Psoas muscle (tissue), 8 donors: ENCODE measurements around the gene TMCO4. TPM values are rescaled to one million over a fixed set of nuclear protein-coding genes. Genes with fewer than 3 reads are reported as not detected.

Experiments
- ATAC-seq, 4 donors: fragments of 200-7000 bp; cut with Tn5 transposase; one replicate each; pipeline ENCODE4 v1.9.1; 2020; ENCODE audit warnings: moderate library complexity in 3 of 4, mild to moderate bottlenecking in 2 of 4
- DNase-seq, 2 donors: peaks; one replicate each; pipeline ENCODE4 v3.0.0-alpha.2; 2020
- H3K27ac ChIP-seq: fragments of 200-600 bp; one replicate; pipeline ENCODE4 v1.8.0; 2022
- H3K27me3 ChIP-seq, 3 donors: fragments of 200-600 bp in 1 of 3; one replicate each; pipeline versions ENCODE4 v1.6.1 to v1.8.0; 2013 to 2022; ENCODE audit warnings: low read length in 2 of 3, mild to moderate bottlenecking in 2 of 3, moderate library complexity in 1 of 3; ENCODE audit not compliant: insufficient read depth in 3 of 3
- H3K36me3 ChIP-seq, 2 donors: fragments of 200-600 bp in 1 of 2; one replicate each; pipeline versions ENCODE4 v1.6.1 to v1.8.0; 2013 to 2022; ENCODE audit warnings: low read depth in 1 of 2, mild to moderate bottlenecking in 1 of 2, moderate library complexity in 1 of 2; ENCODE audit not compliant: insufficient read depth in 1 of 2
- H3K4me1 ChIP-seq: fragments of 200-600 bp; one replicate; pipeline ENCODE4 v1.8.0; 2022
- H3K4me3 ChIP-seq: fragments of 200-600 bp; one replicate; pipeline ENCODE4 v1.8.0; 2022; ENCODE audit warnings: mild to moderate bottlenecking
- H3K9me3 ChIP-seq: fragments of 200-600 bp; one replicate; pipeline ENCODE4 v1.8.0; 2022
- CTCF ChIP-seq: fragments of 200-600 bp; IDR thresholded peaks from one replicate; pipeline ENCODE4 v1.8.0; 2022; ENCODE audit warnings: antibody characterized with exemption
- whole genome bisulfite sequencing, 3 donors: extraction: QIAGEN DNeasy Blood & Tissue Kit; methylation state at CpG; one replicate each; pipeline versions ENCODE4 v1.1.6 to v1.1.7; 2013; 5-methylcytosine and 5-hydroxymethylcytosine counted together
- intact Hi-C, 2 donors: fragments of 100-400 bp; cut with DNase I; formaldehyde crosslinking; loops; one replicate each; pipeline versions ENCODE4 v1.11.0 to v1.14.2; 2022
- polyA plus RNA-seq, 3 donors: library from polyadenylated mRNA; stranded (reverse); fragments of 200-250 nt; gene quantifications; one replicate each; pipeline ENCODE4 v1.2.3, GENCODE V29; 2013
- total RNA-seq, 4 donors: library from RNA; stranded (reverse); fragmentation: NEBNext Ultra II Directional in 2 of 4; extraction: Animal tissue kit (Norgen Biotek cat#: 25700) in 2 of 4; gene quantifications; one replicate each; pipeline versions ENCODE4 v1.2.1 to v1.2.4, GENCODE V29; 2021 to 2023
- donor health status: healthy with polysubstance abuse.
- donor health status: DM: no; HTN: no; CAD: no; lungs with moderate emphysema.
- donor health status: Bipolar disorder and iron deficiency.
- donor health status: healthy.
- donor health status: DM: yes; HTN: yes; CAD: no.
- donor health status: DM: no; HTN: no; CAD: no.
- donor health status: DM: no; HTN: no; CAD: no.
- donor health status: DM: yes; HTN: yes; CAD: no.

Gene TMCO4
- total and polyA plus RNA-seq, 7 donors, result 2.3 to 4.8 (median 3.2) TPM

- H3K27ac ChIP-seq, result no peak overlapping the region
- DNase-seq, result no peak
- H3K27me3 ChIP-seq, result peaks cover 0 to 22% (median 6%) of the 10 kb centered on the region in 3 donors
- 74 to 82% (median 79%) methylated on average over 3 of the region's 3 CpGs for WGBS, 3 donors
- intact Hi-C loops, result no loop called here
- no peaks in the 10 kb centered on the region for H3K9me3 ChIP-seq
- TF ChIP-seq CTCF, result no peak
- no peak for ATAC-seq
- H3K4me1 ChIP-seq, result no peaks in the 10 kb centered on the region
- H3K36me3 ChIP-seq, result no peaks in the 10 kb centered on the region
- no peak overlapping the region for H3K4me3 ChIP-seq
Observed at GRCh38 chr1:19828546-19828945, 28.8 kb upstream of the TMCO4 start.

DNA sequence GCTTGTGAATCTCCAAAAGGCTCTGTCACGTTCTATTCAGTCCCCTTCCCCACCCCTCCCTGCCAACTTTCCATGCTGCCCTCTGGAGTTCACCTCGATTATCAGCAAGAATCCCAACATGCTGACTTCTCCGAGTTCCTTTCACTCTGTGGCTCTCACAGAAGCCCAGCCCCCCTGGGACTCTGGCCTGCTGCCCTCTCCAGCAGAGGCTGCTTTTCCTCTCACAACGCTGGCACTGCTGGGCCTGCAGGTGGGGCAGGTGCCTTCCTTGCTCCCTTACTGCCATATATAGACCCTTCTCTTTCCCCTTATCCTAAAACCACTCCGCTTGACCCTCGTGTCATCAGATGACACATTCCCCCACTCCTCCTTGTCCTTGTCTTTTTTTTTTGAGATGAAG is 25.6 kb upstream of the TMCO4 start:
- Histone ChIP-seq H3K9me3 (no peaks in the 10 kb centered on the region), H3K36me3 (no peaks in the 10 kb centered on the region), H3K4me3 (no peak overlapping the region), H3K27me3 (peaks cover 0 to 18% (median 6%) of the 10 kb centered on the region in 3 donors), H3K27ac (no peak overlapping the region), H3K4me1 (no peaks in the 10 kb centered on the region)
- ATAC-seq, result no peak
- 29 to 34% (median 32%) methylated on average over 6 of the region's 6 CpGs for WGBS, 3 donors
- DNase-seq, result no peak
- TF ChIP-seq CTCF, result no peak
- intact Hi-C loops, result no loop called here

DNA sequence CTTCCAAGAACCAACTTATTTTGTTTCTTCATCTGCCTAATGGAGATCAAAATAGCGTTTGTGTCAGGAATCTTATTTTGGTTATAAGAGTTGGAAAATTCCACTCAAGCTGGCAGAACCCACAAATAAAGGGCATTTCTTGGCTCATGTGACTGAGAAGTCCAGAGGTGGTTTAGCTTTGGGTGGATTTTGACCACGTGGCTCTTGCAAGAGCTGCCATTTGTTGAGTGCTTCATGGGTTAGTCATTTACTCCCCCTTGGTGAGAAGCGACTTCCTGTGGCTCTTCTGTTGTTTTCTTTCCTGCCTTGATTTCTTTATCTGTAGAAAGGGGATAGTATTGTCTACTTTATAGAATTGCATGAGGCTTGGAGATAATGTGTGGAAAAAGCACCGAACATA is 24.8 kb upstream of the TMCO4 start:
- DNase-seq (no peak), ATAC-seq (no peak)
- Histone ChIP-seq H3K4me3 (no peak overlapping the region), H3K27ac (no peak overlapping the region), H3K27me3 (peaks cover 0 to 13% (median 6%) of the 10 kb centered on the region in 3 donors), H3K9me3 (no peaks in the 10 kb centered on the region), H3K36me3 (no peaks in the 10 kb centered on the region), H3K4me1 (no peaks in the 10 kb centered on the region)
- TF ChIP-seq CTCF, result no peak
- intact Hi-C loops, result no loop called here
- 56 to 61% (median 61%) methylated on average over 4 of the region's 4 CpGs for WGBS, 3 donors

GRCh38 chr1:19824036-19824435 is 24.3 kb upstream of the TMCO4 start:
- H3K36me3 ChIP-seq, result no peaks in the 10 kb centered on the region
- no peak for ATAC-seq
- TF ChIP-seq CTCF, result no peak
- no peaks in the 10 kb centered on the region for H3K4me1 ChIP-seq
- WGBS, 3 donors, result 43 to 54% (median 48%) methylated on average over 5 of the region's 5 CpGs
- H3K27ac ChIP-seq, result no peak overlapping the region
- H3K4me3 ChIP-seq, result no peak overlapping the region
- peaks cover 0 to 13% (median 6%) of the 10 kb centered on the region in 3 donors for H3K27me3 ChIP-seq
- intact Hi-C loops, result no loop called here
- no peaks in the 10 kb centered on the region for H3K9me3 ChIP-seq
- no peak for DNase-seq

DNA sequence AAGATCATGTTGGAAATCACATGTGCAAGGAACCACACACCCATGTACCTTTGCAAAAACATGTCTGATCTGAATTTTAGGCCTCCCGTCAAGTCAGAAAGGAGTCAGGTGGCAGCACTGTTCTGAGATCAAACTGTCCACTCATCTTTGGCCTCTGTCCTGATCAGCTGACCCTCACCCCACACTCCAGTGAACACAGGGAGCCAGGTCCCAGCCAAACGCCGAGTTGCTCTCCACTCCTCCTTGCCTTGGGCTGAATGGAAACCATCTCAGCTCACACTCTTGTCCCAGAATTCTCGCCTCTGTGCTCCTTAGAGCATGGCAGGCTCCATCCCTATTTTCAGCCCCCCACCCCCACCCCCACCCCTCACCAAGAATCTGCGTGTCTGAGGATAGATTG is 20.0 kb upstream of the TMCO4 start:
- no peak overlapping the region for H3K4me3 ChIP-seq
- no peaks in the 10 kb centered on the region for H3K4me1 ChIP-seq
- intact Hi-C loops, result no loop called here
- TF ChIP-seq CTCF, result no peak
- no peaks in the 10 kb centered on the region for H3K27me3 ChIP-seq
- H3K36me3 ChIP-seq, result no peaks in the 10 kb centered on the region
- DNase-seq, result no peak
- no peak overlapping the region for H3K27ac ChIP-seq
- ATAC-seq, result no peak
- 63 to 77% (median 66%) methylated on average over 5 of the region's 5 CpGs for WGBS, 3 donors
- H3K9me3 ChIP-seq, result no peaks in the 10 kb centered on the region
